Measurements from ENCODE around the gene BATF2.
"Not testable (repeated sequence)": the region's sequence is repeated elsewhere in the genome, so short reads cannot be mapped to it uniquely, and the experiment has no call there.

Gene BATF2

DNA sequence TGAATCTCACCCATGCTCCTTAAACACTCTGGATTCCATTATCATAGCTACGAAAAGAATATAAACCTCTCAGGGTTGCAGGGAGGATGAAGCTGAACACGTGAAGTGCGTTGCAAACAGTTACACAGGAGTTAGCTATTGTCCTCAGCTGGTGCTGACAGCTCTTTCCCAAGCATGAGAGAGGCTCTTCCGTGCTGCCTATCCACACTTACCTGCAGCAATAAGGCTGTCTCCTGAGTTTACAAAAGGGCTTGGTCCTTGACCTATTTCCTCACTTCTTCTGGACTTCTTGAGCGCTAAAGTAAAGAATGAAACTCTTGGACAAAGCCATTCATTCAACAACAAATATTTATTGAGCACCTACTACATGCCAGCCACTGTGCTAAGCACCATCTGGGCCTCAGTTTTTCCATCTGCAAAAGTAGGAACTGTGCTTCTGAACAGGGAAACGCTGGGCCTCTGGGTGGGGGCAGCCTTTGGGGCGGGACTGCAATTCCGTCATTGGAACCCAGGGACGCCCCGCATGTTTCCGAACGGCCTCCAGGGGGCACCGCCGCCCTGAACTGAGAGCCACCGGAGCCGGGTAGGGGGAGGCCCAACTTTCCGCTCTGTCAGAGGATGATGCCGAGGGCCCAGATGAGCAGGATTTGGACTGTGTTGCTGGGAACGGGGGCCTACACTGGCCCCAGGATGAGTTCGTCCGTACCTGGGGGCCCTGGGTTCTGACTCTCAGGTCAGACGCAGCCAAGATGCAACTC lies 16.5 kb upstream of the BATF2 start:
- peak; percentile 81 for DNase-seq

DNA sequence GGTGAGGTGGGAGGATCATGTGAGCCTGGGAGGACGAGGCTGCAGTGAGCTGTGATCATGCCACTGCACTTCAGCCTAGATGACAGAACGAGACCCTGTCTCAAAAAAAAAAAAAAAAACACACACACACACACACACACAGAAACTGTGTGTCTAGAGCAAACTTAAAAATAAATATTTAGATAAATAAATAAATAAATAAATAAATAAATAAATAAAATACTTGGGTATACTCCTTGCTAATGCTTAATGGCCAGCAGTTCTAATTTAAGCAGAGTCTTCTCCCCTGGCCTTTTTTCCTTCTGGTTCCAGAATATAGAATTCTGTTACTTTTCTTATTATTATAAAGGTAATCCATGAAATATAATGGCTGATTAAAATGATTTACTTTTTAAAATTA lies 12.1 kb upstream of the BATF2 start:
- no peak for DNase-seq

DNA sequence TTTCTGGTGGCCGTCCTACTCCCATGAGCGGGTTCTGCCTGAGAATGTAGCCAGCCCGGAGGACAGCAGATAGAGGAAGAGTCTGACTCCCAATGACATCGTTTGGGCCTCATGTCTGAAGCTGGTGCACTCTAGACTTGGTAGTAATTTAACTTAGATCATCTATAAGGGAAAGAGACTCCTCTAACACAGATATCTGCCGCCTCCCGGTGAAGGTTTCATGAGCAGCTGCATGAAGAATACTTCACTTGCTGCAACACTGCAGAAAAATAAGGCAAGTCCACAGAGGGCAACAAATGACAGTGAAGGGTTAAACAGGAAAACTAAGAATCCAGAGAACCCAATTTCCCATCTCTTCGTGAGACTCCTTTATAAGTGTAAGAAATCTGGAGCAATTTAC lies 11.2 kb upstream of the BATF2 start:
- DNase-seq: no peak

DNA sequence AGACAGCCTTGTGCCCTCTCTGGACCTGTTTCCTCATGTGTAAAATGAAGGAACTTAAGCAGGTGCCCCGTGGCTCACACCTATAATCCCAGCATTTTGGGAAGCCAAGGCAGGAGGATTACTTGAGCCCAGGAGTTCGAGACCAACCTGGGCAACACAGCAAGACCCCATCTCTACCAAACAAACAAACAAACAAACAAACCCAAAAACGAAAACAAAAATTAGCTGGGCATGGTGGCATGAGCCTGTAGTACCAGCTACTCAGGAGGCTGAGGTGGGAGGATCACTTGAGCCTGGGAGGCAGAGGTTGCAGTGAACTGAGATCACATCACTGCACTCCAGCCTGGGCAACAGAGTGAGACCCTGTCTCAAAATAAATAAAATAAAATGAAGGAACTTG lies 7.2 kb upstream of the BATF2 start:
- not testable (repeated sequence) for DNase-seq

DNA sequence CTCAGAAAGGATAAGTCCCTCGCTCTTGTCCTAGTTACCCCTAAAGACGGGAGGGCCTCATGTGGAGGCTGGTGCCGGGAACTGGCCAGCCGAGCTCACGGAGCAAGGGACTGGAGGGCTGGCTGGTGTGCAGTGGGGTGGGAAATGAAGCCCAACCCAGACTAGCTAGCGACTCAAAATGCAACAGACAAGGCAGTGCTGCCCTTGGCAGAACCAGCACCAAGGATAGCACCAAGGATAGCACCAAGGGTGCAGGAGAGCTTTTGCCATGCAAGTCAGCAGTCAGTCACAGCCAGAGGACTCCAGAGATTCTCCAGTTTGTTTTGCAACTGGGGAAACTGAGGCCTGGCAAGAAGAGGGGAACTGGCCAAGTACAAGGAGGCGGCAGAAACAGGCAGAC lies 6.5 kb upstream of the BATF2 start:
- DNase-seq: no peak

DNA sequence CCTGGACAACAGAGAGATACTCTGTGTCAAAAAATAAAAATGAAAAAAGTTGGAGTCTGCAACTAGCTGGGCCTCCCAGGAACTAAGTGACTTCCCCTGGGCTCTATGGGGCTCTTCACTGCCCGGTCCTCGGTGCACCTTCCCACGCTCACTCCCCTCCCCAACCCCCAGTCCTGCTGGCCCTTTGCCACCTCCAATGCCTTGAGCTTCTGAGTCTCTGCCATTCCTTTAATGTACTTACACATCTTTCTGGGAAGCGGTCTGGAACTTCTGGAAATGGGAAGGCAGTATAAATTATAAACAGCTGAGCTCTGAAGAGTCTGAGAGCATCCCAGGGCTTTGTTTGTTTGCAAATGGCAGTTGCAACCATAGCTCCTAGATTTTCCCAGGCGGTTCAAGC lies 5.9 kb upstream of the BATF2 start:
- DNase-seq: no peak

DNA sequence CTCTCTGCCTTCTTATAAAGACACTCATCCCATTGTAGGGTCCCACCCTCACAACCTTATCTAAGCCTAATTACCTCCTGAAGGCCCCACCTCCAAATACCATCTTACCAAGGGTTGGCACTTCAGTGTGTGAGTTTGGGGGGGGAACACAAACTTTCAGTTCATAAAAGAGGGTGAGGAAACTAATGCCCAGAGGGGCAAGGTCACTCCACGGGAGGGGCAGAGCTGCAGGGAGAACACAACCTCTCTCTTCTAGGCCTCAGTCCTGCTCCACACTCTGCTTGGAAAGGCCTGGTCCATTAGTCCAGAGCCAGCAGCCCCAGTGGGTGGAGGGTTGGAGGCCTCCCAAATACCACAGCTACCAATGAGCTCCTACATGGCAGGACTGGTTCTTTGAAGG lies 2.7 kb upstream of the BATF2 start:
- no peak for DNase-seq

DNA sequence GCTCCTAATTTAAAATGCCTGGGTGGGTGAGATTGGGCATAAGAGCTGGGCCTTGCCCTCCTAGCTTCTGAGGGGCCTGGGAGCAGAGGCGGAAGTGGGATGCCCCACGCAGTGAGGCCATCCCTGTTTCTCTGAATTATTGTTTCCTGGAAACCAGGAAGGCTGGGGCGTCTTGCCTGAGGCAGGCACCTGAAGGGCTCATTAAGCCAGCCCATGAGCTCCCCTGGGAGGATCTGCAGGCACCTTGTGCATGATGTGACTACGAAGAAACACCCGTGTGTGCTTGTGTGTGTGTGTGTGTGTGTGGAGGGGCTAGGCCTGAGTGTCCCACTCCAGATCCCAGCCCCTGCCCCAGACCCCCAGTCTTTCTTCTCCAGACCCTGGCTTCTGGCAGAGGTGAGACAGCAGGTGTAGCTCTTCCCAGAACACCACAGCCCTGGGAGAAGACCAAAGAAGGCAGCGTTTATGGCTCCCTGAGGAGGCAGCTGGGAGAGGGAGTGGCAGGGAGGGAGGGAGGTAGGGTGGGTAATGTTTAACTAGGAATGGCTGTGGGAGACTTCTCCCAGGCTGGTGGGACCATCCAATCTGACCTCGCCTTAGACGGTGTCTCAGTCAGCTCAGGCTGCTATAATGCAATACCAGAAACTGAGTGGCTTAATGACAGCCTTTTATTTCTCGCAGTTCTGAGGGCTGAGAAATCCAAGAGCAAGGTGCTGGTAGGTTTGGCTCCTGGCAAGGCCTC lies 2.1 kb upstream of the BATF2 start:
- DNase-seq: no peak

DNA sequence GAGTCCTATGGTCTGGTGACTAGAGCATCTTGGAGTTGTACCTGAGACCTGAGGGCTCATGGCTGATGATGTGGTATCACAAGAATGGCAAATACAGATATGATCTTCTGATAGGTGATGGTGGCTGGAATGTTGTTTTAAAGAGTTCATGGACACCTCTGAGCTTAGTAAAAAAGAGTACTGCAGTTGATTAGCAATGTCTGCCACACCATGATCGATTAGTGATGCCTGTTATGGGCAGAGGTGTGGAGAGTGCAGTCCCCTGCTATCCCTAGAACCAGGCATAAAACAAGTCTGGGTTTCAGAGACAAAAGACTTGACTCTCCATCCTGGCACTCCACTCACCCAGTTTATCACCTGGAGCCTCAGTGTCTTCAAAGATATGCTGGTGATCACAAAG lies 1.4 kb upstream of the BATF2 start:
- no peak for DNase-seq

DNA sequence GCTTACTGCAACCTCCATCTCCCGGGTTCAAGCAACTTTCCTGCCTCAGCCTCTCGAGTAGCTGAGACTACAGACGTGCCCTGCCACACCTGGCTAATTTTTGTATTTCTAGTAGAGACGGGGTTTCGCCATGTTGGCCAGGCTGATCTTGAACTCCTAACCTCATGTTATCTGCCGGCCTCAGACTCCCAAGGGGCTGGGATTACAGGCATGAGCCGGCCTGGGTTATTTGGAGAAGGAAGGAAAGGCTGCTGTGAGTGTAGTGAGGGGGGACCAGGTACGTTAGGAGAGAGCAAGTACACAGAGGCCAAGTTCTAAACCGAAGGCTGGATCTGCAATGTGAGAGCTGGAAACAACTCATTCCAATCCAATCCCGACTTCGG lies 453 bp downstream of the BATF2 start:
- DNase-seq: no peak

DNA sequence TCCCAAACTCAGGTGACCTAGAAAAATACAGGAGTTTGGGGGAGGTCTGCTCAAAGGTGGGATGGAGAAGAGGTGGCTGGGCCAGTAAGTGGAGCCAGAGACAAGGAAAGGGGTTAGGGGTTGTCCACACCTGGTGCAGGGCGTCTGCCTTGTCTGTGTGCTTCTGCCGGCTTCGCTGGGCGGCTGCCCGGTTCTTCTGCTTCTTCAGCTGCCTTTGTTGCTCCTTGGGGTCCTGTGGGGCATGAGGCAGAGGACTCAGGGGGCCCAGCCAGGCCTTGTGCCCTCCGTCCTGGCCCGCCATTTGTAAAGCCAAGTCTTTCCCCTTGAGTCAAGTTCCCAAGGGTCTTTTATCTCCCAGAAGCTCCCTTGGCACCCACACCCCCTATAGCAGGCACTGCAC lies 2.5 kb downstream of the BATF2 start:
- DNase-seq: no peak

DNA sequence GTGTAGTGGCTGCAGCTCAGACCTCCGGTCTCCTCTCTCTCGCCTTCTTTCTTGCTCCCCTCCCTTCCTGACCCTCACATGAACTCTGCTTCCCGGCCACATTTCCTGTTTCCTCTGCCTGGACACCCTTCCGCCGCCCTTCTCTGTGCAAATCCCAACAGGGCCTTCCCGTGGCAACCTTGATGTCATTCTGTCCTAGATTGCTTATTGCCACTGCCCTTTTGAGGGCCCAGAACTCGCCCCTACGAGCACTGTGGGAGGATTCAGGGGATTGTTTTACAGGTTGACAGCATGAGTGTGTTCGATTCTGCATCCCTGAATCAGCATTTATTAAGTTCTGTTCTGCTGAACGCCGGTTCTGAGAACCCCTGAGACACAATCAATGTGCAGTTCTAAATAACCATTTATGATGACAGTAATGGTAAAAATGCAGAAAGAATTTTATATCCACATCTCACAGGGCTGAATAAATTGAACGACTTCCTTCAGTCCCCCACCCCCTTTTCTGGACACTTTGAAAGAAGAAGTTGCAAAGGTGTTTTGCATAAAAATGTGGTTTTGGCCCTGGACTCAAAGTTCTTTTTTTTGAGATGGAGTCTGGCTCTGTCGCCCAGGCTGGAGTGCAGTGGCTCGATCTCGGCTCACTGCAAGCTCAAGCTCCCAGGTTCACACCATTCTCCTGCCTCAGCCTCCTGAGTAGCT lies 6.4 kb downstream of the BATF2 start:
- DNase-seq: no peak

DNA sequence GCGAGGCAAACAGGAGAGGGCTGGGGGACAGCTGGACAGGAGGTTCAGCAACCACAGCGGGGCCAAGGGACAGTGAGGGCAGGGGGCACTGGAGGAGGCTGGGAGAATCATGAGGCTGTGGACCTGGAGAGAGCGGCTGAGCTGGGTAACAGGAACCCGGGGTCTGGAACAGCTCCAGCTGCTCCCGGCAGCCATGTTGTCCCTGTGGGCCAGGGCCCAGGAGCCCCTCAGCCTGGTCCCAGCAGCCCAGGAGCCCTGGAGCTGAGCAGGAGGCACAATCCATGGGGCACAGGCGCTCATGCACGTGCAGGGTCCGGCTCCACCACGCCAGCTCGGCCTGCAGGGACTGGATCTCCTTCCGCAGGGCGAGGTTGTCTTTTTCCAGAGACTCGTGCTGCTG lies 7.4 kb downstream of the BATF2 start:
- DNase-seq: no peak

DNA sequence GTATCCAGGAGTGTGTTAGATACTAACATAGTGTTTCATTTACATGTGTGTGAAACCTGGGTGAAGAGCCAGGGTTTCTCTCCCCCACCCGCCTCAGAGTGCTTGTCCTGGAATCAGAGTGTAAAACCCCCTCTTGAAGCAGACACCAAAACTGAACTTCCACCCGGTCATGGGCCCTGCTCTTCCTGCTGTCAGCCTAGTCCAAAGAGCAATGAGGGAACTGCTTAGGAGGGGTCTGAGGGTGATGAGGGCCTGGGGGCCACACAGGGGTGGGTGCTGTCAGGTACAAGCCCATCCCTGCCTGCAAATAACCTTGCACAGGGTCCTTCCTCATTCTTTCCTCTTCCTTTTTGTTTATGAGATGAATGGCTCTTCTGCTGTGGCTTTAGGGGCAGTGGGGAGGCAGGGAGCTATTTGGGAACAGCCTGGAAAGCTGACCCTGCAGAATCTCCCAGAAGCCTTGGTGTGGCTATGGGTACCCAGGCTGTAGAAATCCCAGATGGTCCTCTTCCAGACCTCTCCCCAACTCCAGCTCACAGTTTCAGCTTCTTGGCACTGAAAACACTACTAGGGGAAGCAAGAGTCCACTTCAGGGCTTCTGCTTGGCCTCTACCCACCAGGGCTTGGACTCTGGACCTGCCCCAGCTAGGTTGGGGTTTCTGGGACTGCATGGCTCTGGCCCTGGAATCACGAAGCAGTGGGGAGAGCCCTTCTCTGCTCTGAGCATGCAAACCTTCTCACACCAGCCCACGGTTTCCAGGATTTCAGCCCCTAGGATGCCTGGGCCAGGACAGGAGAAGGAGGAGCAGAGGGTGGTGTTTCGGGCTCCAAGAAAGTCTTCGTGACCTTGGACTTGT lies 8.5 kb downstream of the BATF2 start:
- DNase-seq: no peak

DNA sequence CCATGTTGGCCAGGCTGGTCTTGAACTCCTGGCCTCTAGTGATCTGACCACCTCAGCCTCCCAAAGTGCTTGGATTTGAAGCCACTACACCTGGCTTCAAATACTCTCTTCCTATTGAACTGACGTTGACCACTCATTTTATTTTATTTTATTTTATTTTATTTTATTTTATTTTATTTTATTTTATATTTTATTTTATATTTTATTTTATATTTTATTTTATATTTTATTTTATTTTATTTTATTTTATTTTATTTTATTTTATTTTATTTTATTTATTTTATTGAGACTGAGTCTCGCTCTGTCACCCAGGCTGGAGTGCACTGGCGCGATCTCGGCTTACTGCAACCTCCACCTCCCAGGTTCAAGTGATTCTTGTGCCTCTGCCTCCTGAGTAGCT lies 13.4 kb downstream of the BATF2 start:
- not testable (repeated sequence) for DNase-seq

DNA sequence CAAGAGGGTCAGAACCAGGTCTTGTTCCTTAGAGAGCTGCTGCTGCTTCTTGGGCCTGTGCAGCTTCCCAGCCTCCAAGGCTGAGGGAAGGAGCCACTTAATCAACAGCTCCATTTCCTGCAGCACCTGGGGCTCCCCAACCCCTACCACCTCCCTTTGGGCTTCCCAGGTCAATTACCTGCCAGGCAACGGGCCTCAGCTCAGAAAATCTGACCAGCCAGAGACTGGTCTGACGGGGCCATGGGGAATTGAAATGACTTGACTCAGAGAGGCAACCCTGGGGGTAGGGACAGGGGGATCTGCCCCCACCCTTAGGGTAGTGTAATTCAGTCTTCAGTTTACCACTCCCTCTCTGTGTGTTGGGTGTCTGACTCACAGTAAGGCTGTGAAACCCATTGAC lies 20.1 kb downstream of the BATF2 start:
- DNase-seq: no peak

DNA sequence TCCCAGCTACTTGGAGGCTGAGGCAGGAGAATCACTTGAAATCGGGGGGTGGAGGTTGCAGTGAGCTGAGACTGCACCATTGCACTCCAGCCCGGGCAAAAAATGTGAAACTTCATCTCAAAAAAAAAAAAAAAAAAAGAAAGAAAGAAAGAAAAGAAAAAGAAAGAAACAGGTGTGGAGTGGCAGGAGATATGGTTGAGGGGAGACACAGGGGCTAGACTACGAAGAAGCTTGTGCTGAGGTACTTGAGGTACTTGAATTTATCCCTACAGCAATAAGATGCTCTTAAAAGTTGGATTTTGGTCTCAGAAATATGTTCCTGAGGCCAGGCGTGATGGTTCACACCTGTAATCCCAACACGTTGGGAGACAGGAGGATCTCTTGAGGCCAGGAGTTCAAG lies 22.6 kb downstream of the BATF2 start:
- no peak for DNase-seq

DNA sequence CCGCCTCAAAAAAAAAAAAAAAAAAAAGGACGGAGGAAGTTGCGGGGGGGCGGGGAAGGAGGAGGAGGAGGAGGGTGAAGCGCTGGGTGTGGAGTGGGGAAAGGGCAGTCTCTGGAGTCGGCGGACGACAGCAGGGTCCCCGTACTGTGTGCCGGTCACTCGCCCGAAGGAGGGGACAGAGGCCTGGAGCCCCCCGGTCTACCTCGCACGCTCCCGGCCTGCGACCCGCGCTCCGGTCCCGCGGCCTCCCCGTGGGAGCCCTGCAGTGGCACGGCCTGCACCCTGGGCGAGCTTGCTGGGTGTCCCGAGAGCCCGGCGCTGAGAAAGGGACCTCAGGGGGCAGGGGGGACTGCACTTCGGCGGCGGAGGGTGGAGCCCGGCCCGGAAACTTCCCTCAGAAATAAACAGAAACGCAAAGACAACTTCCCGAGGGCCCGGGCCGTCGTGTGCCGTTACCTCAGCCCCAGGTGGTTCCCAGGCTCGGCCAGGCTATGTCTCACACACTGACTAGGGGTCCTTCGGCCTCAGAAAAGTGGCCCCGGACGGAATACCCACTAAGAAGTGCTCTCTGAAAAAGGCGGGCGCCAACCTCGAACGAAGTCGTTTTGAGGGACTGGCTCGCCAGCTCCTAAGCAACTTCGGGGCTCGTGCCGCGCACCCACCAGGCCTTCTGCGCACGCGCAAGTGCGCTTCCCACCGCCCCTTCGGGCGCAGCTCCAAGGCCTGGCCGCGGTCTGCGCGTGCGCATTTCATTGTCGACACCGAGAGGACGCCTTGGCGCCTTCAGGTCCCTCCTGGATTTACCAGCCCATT lies 25.1 kb downstream of the BATF2 start, which contains the start of gene MAJIN:
Gene MAJIN (minus strand): TSS at position 688 of the 813 bp plus-strand sequence. CDS start 12,703 bp downstream, outside the sequence.
- no peak for DNase-seq

DNA sequence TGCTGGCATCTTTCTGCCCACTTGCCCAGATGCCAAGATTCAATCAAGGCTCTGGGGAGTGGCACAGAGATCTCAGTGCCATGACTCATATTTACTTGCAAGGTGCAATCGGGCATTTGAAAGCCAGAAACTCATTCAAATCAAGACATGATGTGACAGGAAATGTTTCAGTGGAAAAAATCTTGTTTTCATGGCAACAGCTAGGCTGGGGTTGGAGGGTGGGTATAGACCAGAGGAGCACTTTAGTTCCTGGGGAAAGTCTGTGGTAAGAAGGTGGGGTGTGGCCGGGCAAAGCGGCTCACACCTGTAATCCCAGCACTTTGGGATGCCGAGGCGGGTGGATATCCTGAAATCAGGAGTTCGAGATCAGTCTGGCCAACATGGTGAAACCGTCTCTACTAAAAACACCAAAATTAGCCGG lies 26.0 kb downstream of the BATF2 start:
- no peak for DNase-seq

DNA sequence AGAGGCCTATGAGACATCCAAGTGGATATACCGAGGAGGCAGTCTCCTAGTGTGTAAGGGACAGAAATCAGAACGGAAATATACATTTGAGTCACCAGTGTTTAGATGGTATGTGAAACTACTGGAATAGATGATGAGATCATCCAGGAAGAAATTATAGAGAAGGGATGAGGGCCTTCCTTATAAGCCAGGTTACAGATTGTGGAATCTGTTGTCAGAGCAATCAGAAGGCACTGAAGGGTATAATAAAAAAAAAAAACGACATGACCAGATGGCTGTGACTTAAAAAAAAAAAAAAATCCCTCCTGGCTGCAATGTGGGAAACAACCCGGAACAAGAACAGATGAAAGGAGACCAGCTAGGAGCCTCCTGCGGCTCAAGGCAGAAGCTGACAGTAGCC lies 27.6 kb downstream of the BATF2 start:
- DNase-seq: peak; percentile 63

DNA sequence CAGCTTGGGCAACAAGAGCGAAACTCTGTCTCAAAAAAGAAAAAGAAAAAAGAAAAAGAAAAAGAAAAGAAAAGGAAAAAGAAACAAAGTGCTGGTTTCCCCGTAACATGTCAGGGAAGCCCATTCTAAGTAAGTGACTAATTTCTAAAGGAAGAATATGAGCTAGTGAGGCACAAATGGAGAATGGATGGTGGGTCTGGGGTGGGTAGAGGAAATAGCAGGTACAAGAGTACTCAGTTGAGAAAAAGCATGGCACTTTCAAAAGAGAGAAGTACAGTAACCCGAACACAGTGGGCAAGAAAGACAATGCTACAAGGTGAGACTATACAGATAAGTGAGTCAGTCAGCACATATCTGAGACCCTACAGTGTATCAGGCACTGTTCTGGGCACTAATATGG lies 29.4 kb downstream of the BATF2 start:
- DNase-seq: no peak

DNA sequence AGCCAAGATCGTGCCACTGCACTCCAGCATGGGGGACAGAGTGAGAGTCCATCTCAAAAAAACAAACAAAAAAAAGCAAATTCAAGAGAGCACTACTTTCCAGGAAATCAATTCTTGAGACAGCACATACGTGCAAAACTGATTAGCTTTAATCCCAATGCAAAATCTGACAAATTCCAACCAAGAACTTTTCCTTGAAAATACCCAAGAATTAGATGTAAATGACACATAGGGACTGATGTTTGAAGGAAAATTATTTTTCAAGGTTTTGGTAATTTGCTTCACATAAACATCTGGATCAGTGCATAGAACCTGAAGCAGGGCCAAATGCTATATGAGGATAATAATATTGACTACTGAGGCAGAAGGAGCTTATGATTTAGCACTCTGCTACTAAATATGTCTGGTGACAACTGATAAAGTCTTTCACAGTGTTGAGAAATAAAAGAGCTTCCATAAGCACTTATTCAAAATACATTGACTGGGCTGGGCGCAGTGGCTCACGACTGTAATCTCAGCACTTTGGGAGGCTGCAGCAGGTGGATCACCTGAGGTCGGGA lies 33.6 kb downstream of the BATF2 start:
- DNase-seq: no peak
